ENCODE measurements around the gene PRDM11. TPM values are rescaled to one million over a fixed set of nuclear protein-coding genes. Genes with fewer than 3 reads are reported as not detected.

The PRDM11 gene
- total RNA-seq, 1 experiment from 2014 or later = 27.4 TPM

DNA sequence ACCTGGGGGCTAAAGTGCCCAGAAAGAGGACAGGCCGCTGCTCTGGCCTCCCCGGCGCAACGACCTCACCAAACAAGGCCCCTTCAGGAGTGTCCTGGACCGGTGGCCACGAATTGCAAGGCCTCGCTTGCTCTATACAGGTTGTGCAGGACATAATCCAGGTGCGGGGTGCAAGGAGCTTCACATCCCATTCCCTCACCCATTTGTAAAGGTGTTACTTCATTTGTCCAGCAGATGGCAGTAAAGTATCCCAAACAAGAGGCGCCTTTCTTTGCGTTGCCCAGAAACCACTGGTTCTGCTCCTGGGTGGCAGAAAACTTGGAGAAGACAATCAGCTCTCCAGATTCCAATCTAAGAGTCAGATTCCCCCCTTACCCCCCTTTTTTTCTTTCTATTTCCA is 35.9 kb upstream of the PRDM11 start:
- H3K36me3 ChIP-seq (ENCODE audit: control insufficient read depth, insufficient read depth, low read length) = no peaks in the 10 kb centered on the region
- H3K4me3 ChIP-seq (ENCODE audit: low read depth in 2 of 2, low read length in 2 of 2) = no peak overlapping the region
- in situ Hi-C loops (cut with HindIII; ENCODE audit: low pct_unique_long_range_greater_than_20kb, low sequenced_read_pairs) = loop anchor here (25.0 kb wide), 1 partner anchor 227 kb away; no protein-coding TSS in a partner anchor
- H3K27me3 ChIP-seq (ENCODE audit: control insufficient read depth, insufficient read depth, low read length) = no peaks in the 10 kb centered on the region; the same call in 1 of the 2 replicates
- ChIA-PET POLR2A (interaction anchor here (0.6 kb wide), 2 partner anchors 28 to 102 kb away, joined by 7 to 10 read pairs; no protein-coding TSS in a partner anchor), CTCF (interaction anchor here (0.6 to 2.5 kb wide), 13 partner anchors 8 to 661 kb away, joined by 3 to 29 read pairs (median 3); no protein-coding TSS in a partner anchor)
- H3K27ac ChIP-seq (ENCODE audit: low read length) = no peak overlapping the region
- ATAC-seq (peak; percentile 80; the same call in 1 of the 2 replicates), DNase-seq (ENCODE audit: low read depth, low spot score) (no peak)
- TF ChIP-seq, protein P1, sequence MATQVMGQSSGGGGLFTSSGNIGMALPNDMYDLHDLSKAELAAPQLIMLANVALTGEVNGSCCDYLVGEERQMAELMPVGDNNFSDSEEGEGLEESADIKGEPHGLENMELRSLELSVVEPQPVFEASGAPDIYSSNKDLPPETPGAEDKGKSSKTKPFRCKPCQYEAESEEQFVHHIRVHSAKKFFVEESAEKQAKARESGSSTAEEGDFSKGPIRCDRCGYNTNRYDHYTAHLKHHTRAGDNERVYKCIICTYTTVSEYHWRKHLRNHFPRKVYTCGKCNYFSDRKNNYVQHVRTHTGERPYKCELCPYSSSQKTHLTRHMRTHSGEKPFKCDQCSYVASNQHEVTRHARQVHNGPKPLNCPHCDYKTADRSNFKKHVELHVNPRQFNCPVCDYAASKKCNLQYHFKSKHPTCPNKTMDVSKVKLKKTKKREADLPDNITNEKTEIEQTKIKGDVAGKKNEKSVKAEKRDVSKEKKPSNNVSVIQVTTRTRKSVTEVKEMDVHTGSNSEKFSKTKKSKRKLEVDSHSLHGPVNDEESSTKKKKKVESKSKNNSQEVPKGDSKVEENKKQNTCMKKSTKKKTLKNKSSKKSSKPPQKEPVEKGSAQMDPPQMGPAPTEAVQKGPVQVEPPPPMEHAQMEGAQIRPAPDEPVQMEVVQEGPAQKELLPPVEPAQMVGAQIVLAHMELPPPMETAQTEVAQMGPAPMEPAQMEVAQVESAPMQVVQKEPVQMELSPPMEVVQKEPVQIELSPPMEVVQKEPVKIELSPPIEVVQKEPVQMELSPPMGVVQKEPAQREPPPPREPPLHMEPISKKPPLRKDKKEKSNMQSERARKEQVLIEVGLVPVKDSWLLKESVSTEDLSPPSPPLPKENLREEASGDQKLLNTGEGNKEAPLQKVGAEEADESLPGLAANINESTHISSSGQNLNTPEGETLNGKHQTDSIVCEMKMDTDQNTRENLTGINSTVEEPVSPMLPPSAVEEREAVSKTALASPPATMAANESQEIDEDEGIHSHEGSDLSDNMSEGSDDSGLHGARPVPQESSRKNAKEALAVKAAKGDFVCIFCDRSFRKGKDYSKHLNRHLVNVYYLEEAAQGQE (IDR thresholded peaks at IDR 0.05; ENCODE audit: insufficient read depth in 1 of 2, low read depth in 2 of 2, low read length in 1 of 2) = no peak
- TF ChIP-seq TCF7L2 (IDR thresholded peaks at IDR 0.05; ENCODE audit: low read depth, low read length) (no peak), SIN3A (IDR thresholded peaks at IDR 0.05; ENCODE audit: borderline replicate concordance, insufficient read depth, low read depth, low read length) (no peak), CTCF (IDR thresholded peaks at IDR 0.05) (peak; percentile 78), POLR2AphosphoS5 (IDR thresholded peaks at IDR 0.05; ENCODE audit: low read depth, low read length) (no peak)
- intact Hi-C loops (cut with micrococcal nuclease; ENCODE audit: unreplicated experiment) = loop anchor here (1.0 to 2.0 kb wide), 2 partner anchors 182 to 222 kb away; no protein-coding TSS in a partner anchor
- H3K9me3 ChIP-seq (ENCODE audit: control insufficient read depth, insufficient read depth, low read depth, low read length) = no peaks in the 10 kb centered on the region
- H3K4me1 ChIP-seq (ENCODE audit: control insufficient read depth, insufficient read depth, low read length) = no peaks in the 10 kb centered on the region
- no TSS peak for BruUV-seq (replicated peaks)

DNA sequence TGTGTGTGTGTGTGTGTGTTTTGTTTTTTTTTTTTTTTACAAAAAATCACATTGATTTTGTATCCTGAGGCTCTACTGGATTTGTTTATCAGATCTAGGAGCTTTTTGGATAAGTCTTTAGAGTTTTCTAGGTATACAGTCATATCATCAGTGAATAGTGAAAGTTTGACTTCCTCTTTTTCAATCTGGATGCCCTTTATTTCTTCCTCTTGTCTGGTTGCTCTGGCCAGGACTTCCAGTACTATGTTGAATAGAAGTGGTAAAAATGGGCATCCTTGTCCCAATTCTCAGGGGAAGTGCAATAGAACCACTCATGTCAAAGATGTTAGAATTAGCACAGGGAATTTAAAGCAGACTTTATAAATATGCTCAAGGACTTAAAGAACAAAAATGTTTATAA is 32.6 kb upstream of the PRDM11 start:
- POLR2A ChIA-PET = no interaction called here
- intact Hi-C loops (cut with micrococcal nuclease; ENCODE audit: unreplicated experiment) = no loop called here
- in situ Hi-C loops (cut with HindIII; ENCODE audit: low pct_unique_long_range_greater_than_20kb, low sequenced_read_pairs) = loop anchor here (25.0 kb wide), 1 partner anchor 223 kb away; no protein-coding TSS in a partner anchor

More for the DNA sequence above, 32.6 kb upstream of the PRDM11 start:
- Histone ChIP-seq H3K4me1 (ENCODE audit: control insufficient read depth, insufficient read depth, low read length) (no peaks in the 10 kb centered on the region), H3K36me3 (ENCODE audit: control insufficient read depth, insufficient read depth, low read length) (no peaks in the 10 kb centered on the region), H3K4me3 (ENCODE audit: low read depth in 2 of 2, low read length in 2 of 2) (no peak overlapping the region), H3K9me3 (ENCODE audit: control insufficient read depth, insufficient read depth, low read depth, low read length) (no peaks in the 10 kb centered on the region), H3K27ac (ENCODE audit: low read length) (no peak overlapping the region), H3K27me3 (ENCODE audit: control insufficient read depth, insufficient read depth, low read length) (peaks cover 9% of the 10 kb centered on the region)
- no peak for DNase-seq (ENCODE audit: low read depth, low spot score)
- CTCF ChIA-PET = no interaction called here
- ATAC-seq = no peak
- BruUV-seq (replicated peaks) = no TSS peak
- TF ChIP-seq, protein P1 (IDR thresholded peaks at IDR 0.05; ENCODE audit: insufficient read depth in 1 of 2, low read depth in 2 of 2, low read length in 1 of 2) = no peak
- TF ChIP-seq POLR2AphosphoS5 (IDR thresholded peaks at IDR 0.05; ENCODE audit: low read depth, low read length) = no peak
- no peak for TF ChIP-seq SIN3A (IDR thresholded peaks at IDR 0.05; ENCODE audit: borderline replicate concordance, insufficient read depth, low read depth, low read length)
- TF ChIP-seq CTCF (IDR thresholded peaks at IDR 0.05) = no peak
- no peak for TF ChIP-seq TCF7L2 (IDR thresholded peaks at IDR 0.05; ENCODE audit: low read depth, low read length)
